HepG2 (cell line): ENCODE measurements around the gene ARHGEF1. TPM values are rescaled to one million over a fixed set of nuclear protein-coding genes. Genes with fewer than 3 reads are reported as not detected.

ENCODE experiments used
- ATAD3A ChIP-seq: sonication (generic); formaldehyde crosslinking; IDR thresholded peaks from 2 replicates; pipeline ENCODE4 v1.4.0; 2020; ENCODE audit warnings: missing genetic modification reagents
- ATF7 ChIP-seq, 2 experiments: fragments of 450-650 bp in 1 of 2; sonication (generic) in 1 of 2; formaldehyde crosslinking in 1 of 2; IDR thresholded peaks; 2 replicates each; pipeline versions ENCODE4 v1.4.0 to v1.6.1; 2016 to 2020; ENCODE audit warnings: antibody characterized with exemption in 1 of 2, mild to moderate bottlenecking in 1 of 2, missing genetic modification reagents in 1 of 2
- CC2D1A ChIP-seq: sonication (generic); formaldehyde crosslinking; IDR thresholded peaks from 2 replicates; pipeline ENCODE4 v1.8.1; 2023; ENCODE audit warnings: mild to moderate bottlenecking, missing genetic modification reagents
- CREB1 ChIP-seq, 2 experiments: fragments of 450-650 bp in 1 of 2; IDR thresholded peaks; 2 replicates each; pipeline ENCODE4 v1.6.1; 2016 to 2017; ENCODE audit warnings: control low read depth in 1 of 2, mild to moderate bottlenecking in 1 of 2, missing compliant biosample characterization in 1 of 2, missing genetic modification characterization in 1 of 2
- CTCF ChIP-seq: sonication (generic); formaldehyde crosslinking; IDR thresholded peaks from 2 replicates; pipeline ENCODE4 v1.5.0; 2020; ENCODE audit warnings: mild to moderate bottlenecking, missing genetic modification reagents, moderate library complexity
- GFI1 ChIP-seq: sonication (generic); formaldehyde crosslinking; IDR thresholded peaks from 2 replicates; pipeline ENCODE4 v1.5.0; 2020; ENCODE audit warnings: missing genetic modification reagents, mild to moderate bottlenecking, borderline replicate concordance
- HOXA5 ChIP-seq: sonication (generic); formaldehyde crosslinking; IDR thresholded peaks from 2 replicates; pipeline ENCODE4 v1.4.0; 2020; ENCODE audit warnings: missing genetic modification reagents
- KAT7 ChIP-seq: IDR thresholded peaks from 2 replicates; pipeline ENCODE4 v1.6.1; 2018; ENCODE audit warnings: borderline replicate concordance, missing compliant biosample characterization
- PCBP1 ChIP-seq: fragments of 200-400 bp; formaldehyde crosslinking; IDR thresholded peaks from 2 replicates; pipeline ENCODE4 v1.6.1; 2017; ENCODE audit warnings: mild to moderate bottlenecking, low read depth, low read length, borderline replicate concordance
- RBAK ChIP-seq: sonication (generic); formaldehyde crosslinking; IDR thresholded peaks from 2 replicates; pipeline ENCODE4 v1.5.1; 2020; ENCODE audit warnings: mild to moderate bottlenecking, missing genetic modification reagents
- RBM39 ChIP-seq: fragments of 200-400 bp; formaldehyde crosslinking; IDR thresholded peaks from one replicate; pipeline ENCODE4 v1.6.1; 2018; ENCODE audit warnings: antibody characterized with exemption, mild to moderate bottlenecking, low read depth, low read length; ENCODE audit not compliant: poor library complexity, severe bottlenecking
- RFXAP ChIP-seq: sonication (generic); formaldehyde crosslinking; IDR thresholded peaks from 2 replicates; pipeline ENCODE4 v1.4.0; 2020; ENCODE audit warnings: missing genetic modification reagents, borderline replicate concordance
- SNAPC4 ChIP-seq: sonication (generic); formaldehyde crosslinking; IDR thresholded peaks from 2 replicates; pipeline ENCODE4 v1.4.0; 2020; ENCODE audit warnings: mild to moderate bottlenecking, missing genetic modification reagents
- SRSF1 ChIP-seq: fragments of 200-400 bp; formaldehyde crosslinking; optimal IDR thresholded peaks from 2 replicates; pipeline ENCODE3; 2017; ENCODE audit warnings: mild to moderate bottlenecking, low read depth, low read length, moderate library complexity
- ZFY ChIP-seq: sonication (generic); formaldehyde crosslinking; IDR thresholded peaks from 2 replicates; pipeline ENCODE4 v1.4.0; 2020; ENCODE audit warnings: missing genetic modification reagents
- ZNF446 ChIP-seq: sonication (generic); formaldehyde crosslinking; IDR thresholded peaks from 2 replicates; pipeline ENCODE4 v1.5.0; 2020; ENCODE audit warnings: mild to moderate bottlenecking, missing genetic modification reagents
- ZNF574 ChIP-seq: sonication (generic); formaldehyde crosslinking; IDR thresholded peaks from 2 replicates; pipeline ENCODE4 v1.4.0; 2020; ENCODE audit warnings: missing genetic modification reagents
- ZNF616 ChIP-seq: sonication (generic); formaldehyde crosslinking; IDR thresholded peaks from 2 replicates; pipeline ENCODE4 v1.5.0; 2020; ENCODE audit warnings: low read depth, mild to moderate bottlenecking, missing genetic modification reagents
- polyA plus RNA-seq, 8 experiments: library from polyadenylated mRNA; depleted of rRNA in 3 of 8; stranded (reverse) in 7 of 8; unstranded in 1 of 8; fragments of >200 nt; fragmentation: Illumina TruSeq in 4 of 8; extraction: Trizol in 4 of 8; gene quantifications; 2 replicates each; pipeline versions ENCODE4 v1.2.1 to v1.2.3, GENCODE V29; 2011 to 2016; ENCODE audit warnings: low read depth in 4 of 8, missing spikeins in 1 of 8, mixed read lengths in 1 of 8; ENCODE audit not compliant: insufficient read depth in 1 of 8
- total RNA-seq, 5 experiments: library from RNA; depleted of rRNA; stranded (reverse); fragments of >200 nt; fragmentation: Illumina TruSeq; extraction: Trizol; gene quantifications; 2 replicates each; pipeline ENCODE4 v1.2.3, GENCODE V29; 2016; ENCODE audit warnings: low read depth in 1 of 5

Gene ARHGEF1
- total and polyA plus RNA-seq, 2 of the 13 experiments (the other 11 are each of a cell fraction or from before 2014, with no cell fraction given) = 33.7 to 34.7 TPM

- TF ChIP-seq SNAPC4 (CRISPR knock-in tag) = no peak
- TF ChIP-seq SRSF1 = no peak
- TF ChIP-seq KAT7 = no peak
- no peak for TF ChIP-seq RFXAP (CRISPR knock-in tag)
- TF ChIP-seq HOXA5 (CRISPR knock-in tag) = no peak
- TF ChIP-seq CC2D1A (CRISPR knock-in tag) = no peak
- peak; percentile 44 for TF ChIP-seq RBM39
- TF ChIP-seq ZNF446 (CRISPR knock-in tag) = no peak
- no peak for TF ChIP-seq ATAD3A (CRISPR knock-in tag)
- no peak for TF ChIP-seq CREB1 (IDR thresholded peaks at IDR 0.05)
- no peak for TF ChIP-seq CREB1 (CRISPR knock-in tag; IDR thresholded peaks at IDR 0.05)
- TF ChIP-seq RBAK (CRISPR knock-in tag) = no peak
- TF ChIP-seq CTCF (CRISPR knock-in tag) = no peak
- no peak; the same call in 1 of the 2 replicates for TF ChIP-seq GFI1
- TF ChIP-seq ZNF574 (CRISPR knock-in tag) = peak; percentile 95
- no peak for TF ChIP-seq ATF7 (IDR thresholded peaks at IDR 0.05)
- no peak for TF ChIP-seq ATF7 (CRISPR knock-in tag; IDR thresholded peaks at IDR 0.05)
- TF ChIP-seq ZNF616 (CRISPR knock-in tag) = no peak
- peak; percentile 53; the same call in 1 of the 2 replicates for TF ChIP-seq ZFY (CRISPR knock-in tag)
- TF ChIP-seq PCBP1 = 0 out of 2 replicates have a peak, but pooled peaks have one; percentile 74
These were observed at the start of gene ARHGEF1 (continued) for GRCh38 chr19:41882568-41883462.
